Measurements from ENCODE around the gene KCNQ1. TPM values are rescaled to one million over a fixed set of nuclear protein-coding genes. Genes with fewer than 3 reads are reported as not detected.

The KCNQ1 gene
- total RNA-seq, 1 experiment from 2014 or later, result 1.0 TPM

- DNase-seq, result peak in 1 of 2 experiments; percentile 43
- H3K9me3 ChIP-seq, result no peaks in the 10 kb centered on the region
- CTCF ChIA-PET, result interaction anchor here (0.5 to 6.4 kb wide), 4 partner anchors 36 to 575 kb away, joined by 3 to 131 read pairs (median 6); partner anchors contain the start of gene PHLDA2
- H3K9me3 Mint-ChIP-seq (ENCODE audit: unreplicated experiment), result no peaks in the 10 kb centered on the region
- no peak overlapping the region for H3K4me3 ChIP-seq (ENCODE audit: low read depth, low read length)
- H3K36me3 ChIP-seq (ENCODE audit: control insufficient read depth, insufficient read depth, low read length), result no peaks in the 10 kb centered on the region
- H3K4me1 ChIP-seq, result peaks cover 31% of the 10 kb centered on the region
- intact Hi-C loops (cut with micrococcal nuclease; ENCODE audit: unreplicated experiment), result loop anchor here (1.0 to 2.0 kb wide), 2 partner anchors 38 to 360 kb away; no protein-coding TSS in a partner anchor
- POLR2A ChIA-PET, result interaction anchor here (1.1 kb wide), 1 partner anchor 193 kb away, joined by 4 read pairs; the partner anchor contains the start of gene KCNQ1OT1
- H3K36me3 Mint-ChIP-seq (ENCODE audit: insufficient read depth, unreplicated experiment), result peaks cover 12% of the 10 kb centered on the region
- H3K4me3 Mint-ChIP-seq (ENCODE audit: unreplicated experiment), result no peak overlapping the region
- TF ChIP-seq CTCF (IDR thresholded peaks at IDR 0.05; ENCODE audit: insufficient read depth in 1 of 2, low read depth in 1 of 2, low read length in 1 of 2, severe bottlenecking in 1 of 2, unreplicated experiment in 1 of 2), result no peak
- no TSS peak for BruUV-seq (replicated peaks)
- no peaks in the 10 kb centered on the region for H3K27me3 ChIP-seq (replicated peaks; ENCODE audit: control insufficient read depth, insufficient read depth, low read length)
- H3K4me1 Mint-ChIP-seq (ENCODE audit: low read depth, unreplicated experiment), result peaks cover 17% of the 10 kb centered on the region
- no peaks in the 10 kb centered on the region for H3K27me3 Mint-ChIP-seq (ENCODE audit: insufficient read depth, unreplicated experiment)
- H3K27ac Mint-ChIP-seq (ENCODE audit: unreplicated experiment), result no peak overlapping the region
Observed at GRCh38 chr11:2892967-2893528, 448.2 kb downstream of the KCNQ1 start.

GRCh38 chr11:2893935-2894334 is 449.1 kb downstream of the KCNQ1 start:
- CTCF ChIA-PET, result no interaction called here
- H3K4me3 Mint-ChIP-seq (ENCODE audit: unreplicated experiment), result no peak overlapping the region
- H3K4me1 ChIP-seq, result peaks cover 24% of the 10 kb centered on the region

DNA sequence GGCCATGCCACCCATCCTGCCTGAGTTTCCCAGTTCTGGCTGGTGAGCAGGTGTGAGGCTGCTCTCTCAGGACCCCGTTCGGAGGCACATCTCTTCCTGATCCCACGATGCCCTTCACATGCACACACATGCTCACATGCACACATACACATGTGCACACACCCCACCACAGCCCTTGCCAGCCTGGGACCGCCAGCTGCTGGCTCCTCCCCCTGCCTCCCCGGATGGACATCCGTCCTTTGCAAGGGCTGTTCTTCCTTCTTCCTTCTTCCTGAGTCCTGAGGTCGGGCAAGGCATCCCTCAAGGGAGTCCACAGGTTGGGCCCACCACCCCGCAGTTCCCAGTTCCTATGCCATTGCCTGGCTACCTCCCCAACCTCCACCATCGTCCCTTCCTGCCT is 451.2 kb downstream of the KCNQ1 start:
- no peaks in the 10 kb centered on the region for H3K9me3 ChIP-seq
- H3K4me1 ChIP-seq, result peaks cover 7% of the 10 kb centered on the region
- no peaks in the 10 kb centered on the region for H3K27me3 ChIP-seq (replicated peaks; ENCODE audit: control insufficient read depth, insufficient read depth, low read length)
- no peak overlapping the region for H3K4me3 Mint-ChIP-seq (ENCODE audit: unreplicated experiment)
- no peaks in the 10 kb centered on the region for H3K9me3 Mint-ChIP-seq (ENCODE audit: unreplicated experiment)
- no peak for TF ChIP-seq CTCF (IDR thresholded peaks at IDR 0.05; ENCODE audit: insufficient read depth in 1 of 2, low read depth in 1 of 2, low read length in 1 of 2, severe bottlenecking in 1 of 2, unreplicated experiment in 1 of 2)
- H3K36me3 ChIP-seq (ENCODE audit: control insufficient read depth, insufficient read depth, low read length), result no peaks in the 10 kb centered on the region
- H3K4me3 ChIP-seq (ENCODE audit: low read depth, low read length), result no peak overlapping the region
- POLR2A ChIA-PET, result no interaction called here
- DNase-seq, result no peak
- peaks cover 13% of the 10 kb centered on the region for H3K4me1 Mint-ChIP-seq (ENCODE audit: low read depth, unreplicated experiment)
- intact Hi-C loops (cut with micrococcal nuclease; ENCODE audit: unreplicated experiment), result no loop called here
- no peaks in the 10 kb centered on the region for H3K27me3 Mint-ChIP-seq (ENCODE audit: insufficient read depth, unreplicated experiment)
- CTCF ChIA-PET, result no interaction called here
- H3K36me3 Mint-ChIP-seq (ENCODE audit: insufficient read depth, unreplicated experiment), result peaks cover 6% of the 10 kb centered on the region
- BruUV-seq (replicated peaks), result no TSS peak
- no peak overlapping the region for H3K27ac Mint-ChIP-seq (ENCODE audit: unreplicated experiment)

More at GRCh38 chr11:2893935-2894334, 449.1 kb downstream of the KCNQ1 start:
- Mint-ChIP-seq H3K4me1 (ENCODE audit: low read depth, unreplicated experiment) (peaks cover 13% of the 10 kb centered on the region), H3K27me3 (ENCODE audit: insufficient read depth, unreplicated experiment) (no peaks in the 10 kb centered on the region), H3K36me3 (ENCODE audit: insufficient read depth, unreplicated experiment) (peaks cover 8% of the 10 kb centered on the region), H3K9me3 (ENCODE audit: unreplicated experiment) (no peaks in the 10 kb centered on the region), H3K27ac (ENCODE audit: unreplicated experiment) (no peak overlapping the region)
- BruUV-seq (replicated peaks), result no TSS peak
- Histone ChIP-seq H3K27me3 (replicated peaks; ENCODE audit: control insufficient read depth, insufficient read depth, low read length) (no peaks in the 10 kb centered on the region), H3K4me3 (ENCODE audit: low read depth, low read length) (no peak overlapping the region), H3K36me3 (ENCODE audit: control insufficient read depth, insufficient read depth, low read length) (no peaks in the 10 kb centered on the region), H3K9me3 (no peaks in the 10 kb centered on the region)
- no peak for TF ChIP-seq CTCF (IDR thresholded peaks at IDR 0.05; ENCODE audit: insufficient read depth in 1 of 2, low read depth in 1 of 2, low read length in 1 of 2, severe bottlenecking in 1 of 2, unreplicated experiment in 1 of 2)
- POLR2A ChIA-PET, result no interaction called here
- intact Hi-C loops (cut with micrococcal nuclease; ENCODE audit: unreplicated experiment), result loop anchor here (2.0 kb wide), 1 partner anchor 37 kb away; no protein-coding TSS in a partner anchor
- no peak for DNase-seq

Data from Caco-2 (cell line).